SK-N-SH treated with all-trans-retinoic acid at 6 μM for 48 hours (cell line): ENCODE measurements around the gene TAS2R1.

ENCODE experiments used
- ZFP3 ChIP-seq: fragments of 250-450 bp; sonication (Bioruptor Pico); IDR thresholded peaks from 2 replicates; pipeline ENCODE4 v1.5.0; 2020; ENCODE audit warnings: mild to moderate bottlenecking, moderate library complexity
- ZNF70 ChIP-seq: fragments of 450-650 bp; formaldehyde crosslinking; IDR thresholded peaks from 2 replicates; pipeline ENCODE4 v1.5.0; 2020; ENCODE audit warnings: mild to moderate bottlenecking, moderate library complexity

- TF ChIP-seq ZFP3 (CRISPR knock-in tag) (no peak), ZNF70 (CRISPR knock-in tag) (no peak)
Measured at GRCh38 chr5:9646843-9647242, 16.7 kb upstream of the TAS2R1 start.
